MCF 10A (cell line): ENCODE results near the gene CHST3. TPM values are rescaled to one million over a fixed set of nuclear protein-coding genes. Genes with fewer than 3 reads are reported as not detected.

Source experiments
- BruUV-seq: library from RNA; stranded (reverse); fragments of 400-500 nt; replicated peaks from 2 replicates; lab custom pipeline; 2021; lab: Mats Ljungman, UMichigan
- CTCF ChIA-PET: fragments of 300-600 bp; sonication (Branson Sonifier 250); formaldehyde crosslinking; extraction: SDS; loops from one replicate; lab custom pipeline; 2021; ENCODE audit warnings: antibody characterized with exemption, inconsistent platforms; lab: Yijun Ruan, JAX
- POLR2A ChIA-PET: fragments of 300-600, 350-650 bp; sonication (Branson Sonifier 250); formaldehyde crosslinking; extraction: SDS; loops from one replicate; lab custom pipeline; 2020; ENCODE audit warnings: antibody characterized with exemption, inconsistent platforms; lab: Yijun Ruan, JAX
- DNase-seq: peaks from one replicate; pipeline ENCODE4 v3.0.0-alpha.2; 2018; ENCODE audit not compliant: unreplicated experiment
- H3K27ac Mint-ChIP-seq: one replicate; pipeline ENCODE4 v1.8.0; 2022; ENCODE audit warnings: mild to moderate bottlenecking, low read depth, mixed read lengths; ENCODE audit not compliant: unreplicated experiment
- H3K27me3 Mint-ChIP-seq: one replicate; pipeline ENCODE4 v1.8.0; 2022; ENCODE audit warnings: mixed read lengths; ENCODE audit not compliant: insufficient read depth, unreplicated experiment
- H3K36me3 Mint-ChIP-seq: one replicate; pipeline ENCODE4 v1.8.0; 2022; ENCODE audit warnings: mild to moderate bottlenecking, moderate library complexity, mixed read lengths; ENCODE audit not compliant: insufficient read depth, unreplicated experiment
- H3K4me1 Mint-ChIP-seq: one replicate; pipeline ENCODE4 v1.8.0; 2022; ENCODE audit warnings: mixed read lengths; ENCODE audit not compliant: insufficient read depth, unreplicated experiment
- H3K4me3 Mint-ChIP-seq: one replicate; pipeline ENCODE4 v1.8.0; 2022; ENCODE audit warnings: mild to moderate bottlenecking, moderate library complexity, mixed read lengths; ENCODE audit not compliant: unreplicated experiment
- H3K9me3 Mint-ChIP-seq: one replicate; pipeline ENCODE4 v1.8.0; 2022; ENCODE audit warnings: mixed read lengths; ENCODE audit not compliant: unreplicated experiment
- intact Hi-C: fragments of 100-400 bp; cut with micrococcal nuclease; formaldehyde crosslinking; loops from 2 replicates; pipeline ENCODE4 v1.14.1; 2022
- total RNA-seq: library from RNA; stranded (reverse); gene quantifications from 2 replicates; pipeline ENCODE4 v1.2.3, GENCODE V29; 2022
- TF ChIP-seq, protein P1 (sequence below): fragments of 200-600 bp; IDR thresholded peaks from one replicate; pipeline ENCODE4 v1.8.0; 2022; ENCODE audit warnings: antibody characterized with exemption, mild to moderate bottlenecking; ENCODE audit not compliant: unreplicated experiment

Gene CHST3
- total RNA-seq, 1 experiment from 2014 or later, result 28.7 TPM

DNA sequence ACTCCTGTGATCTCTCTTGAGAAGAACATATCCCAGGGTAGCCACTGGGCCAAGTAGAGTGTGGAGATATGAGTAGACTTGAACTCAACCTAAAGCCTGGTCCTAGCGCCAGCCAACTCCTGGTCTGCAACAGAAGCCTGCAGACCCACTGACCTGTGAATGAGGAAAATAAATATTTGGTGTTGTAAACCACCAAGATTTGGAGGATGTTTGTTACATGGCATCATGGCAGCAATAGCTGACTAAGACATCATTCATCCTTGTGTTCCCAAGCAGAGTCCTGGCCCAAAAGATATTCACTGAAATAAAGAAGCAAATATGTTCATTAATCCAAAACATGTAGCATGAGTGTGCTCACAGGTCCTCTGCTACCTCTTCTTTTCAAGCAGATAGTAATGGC is 26.0 kb upstream of the CHST3 start:
- no TSS peak for BruUV-seq
- Mint-ChIP-seq H3K9me3 (peaks cover 20% of the 10 kb centered on the region), H3K27me3 (no peaks in the 10 kb centered on the region), H3K4me3 (no peak overlapping the region), H3K27ac (no peak overlapping the region), H3K36me3 (peaks cover 6% of the 10 kb centered on the region), H3K4me1 (no peaks in the 10 kb centered on the region)
- intact Hi-C loops, result no loop called here
- CTCF ChIA-PET, result interaction anchor here (0.7 to 1.5 kb wide), 3 partner anchors 18 to 392 kb away, joined by 3 to 7 read pairs (median 3); no protein-coding TSS in a partner anchor
- POLR2A ChIA-PET, result interaction anchor here (0.6 to 0.7 kb wide), 2 partner anchors 8 to 591 kb away, joined by 3 read pairs; no protein-coding TSS in a partner anchor
- TF ChIP-seq, protein P1, sequence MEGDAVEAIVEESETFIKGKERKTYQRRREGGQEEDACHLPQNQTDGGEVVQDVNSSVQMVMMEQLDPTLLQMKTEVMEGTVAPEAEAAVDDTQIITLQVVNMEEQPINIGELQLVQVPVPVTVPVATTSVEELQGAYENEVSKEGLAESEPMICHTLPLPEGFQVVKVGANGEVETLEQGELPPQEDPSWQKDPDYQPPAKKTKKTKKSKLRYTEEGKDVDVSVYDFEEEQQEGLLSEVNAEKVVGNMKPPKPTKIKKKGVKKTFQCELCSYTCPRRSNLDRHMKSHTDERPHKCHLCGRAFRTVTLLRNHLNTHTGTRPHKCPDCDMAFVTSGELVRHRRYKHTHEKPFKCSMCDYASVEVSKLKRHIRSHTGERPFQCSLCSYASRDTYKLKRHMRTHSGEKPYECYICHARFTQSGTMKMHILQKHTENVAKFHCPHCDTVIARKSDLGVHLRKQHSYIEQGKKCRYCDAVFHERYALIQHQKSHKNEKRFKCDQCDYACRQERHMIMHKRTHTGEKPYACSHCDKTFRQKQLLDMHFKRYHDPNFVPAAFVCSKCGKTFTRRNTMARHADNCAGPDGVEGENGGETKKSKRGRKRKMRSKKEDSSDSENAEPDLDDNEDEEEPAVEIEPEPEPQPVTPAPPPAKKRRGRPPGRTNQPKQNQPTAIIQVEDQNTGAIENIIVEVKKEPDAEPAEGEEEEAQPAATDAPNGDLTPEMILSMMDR, result no peak
- no peak for DNase-seq

DNA sequence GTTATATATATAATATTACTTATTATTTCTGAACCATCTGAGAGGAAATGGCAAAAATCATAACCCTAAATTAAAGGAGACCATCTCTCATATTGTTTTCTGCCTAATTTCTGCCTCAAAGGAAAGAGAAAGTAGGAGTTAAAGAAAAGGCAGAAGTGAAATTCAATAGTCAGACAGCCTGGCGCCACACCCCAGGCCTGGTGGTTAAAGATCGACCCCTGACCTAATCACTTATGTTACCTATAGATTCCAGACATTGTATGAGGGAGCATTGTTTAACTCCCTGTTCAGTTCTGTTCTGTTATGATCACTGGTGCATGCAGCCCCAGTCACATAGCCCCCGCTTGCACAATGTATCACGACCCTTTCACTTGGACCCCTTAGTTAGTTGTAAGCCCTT is 24.9 kb upstream of the CHST3 start:
- Mint-ChIP-seq H3K27ac (no peak overlapping the region), H3K4me1 (no peaks in the 10 kb centered on the region), H3K9me3 (peaks cover 20% of the 10 kb centered on the region), H3K36me3 (peaks cover 6% of the 10 kb centered on the region), H3K27me3 (no peaks in the 10 kb centered on the region), H3K4me3 (no peak overlapping the region)
- intact Hi-C loops, result no loop called here
- no TSS peak for BruUV-seq
- POLR2A ChIA-PET, result no interaction called here
- CTCF ChIA-PET, result interaction anchor here (0.6 to 0.9 kb wide), 2 partner anchors 25 to 38 kb away, joined by 3 to 4 read pairs; no protein-coding TSS in a partner anchor
- TF ChIP-seq, protein P1, result no peak
- no peak for DNase-seq

- Mint-ChIP-seq H3K9me3 (peaks cover 20% of the 10 kb centered on the region), H3K4me3 (no peak overlapping the region), H3K4me1 (no peaks in the 10 kb centered on the region), H3K27ac (no peak overlapping the region), H3K27me3 (no peaks in the 10 kb centered on the region), H3K36me3 (peaks cover 2% of the 10 kb centered on the region)
- intact Hi-C loops, result no loop called here
- no TSS peak for BruUV-seq
- TF ChIP-seq, protein P1, result no peak
- ChIA-PET POLR2A (interaction anchor here (0.7 kb wide), 1 partner anchor 90 kb away, joined by 3 read pairs; no protein-coding TSS in a partner anchor), CTCF (interaction anchor here (0.6 kb wide), 1 partner anchor 35 kb away, joined by 4 read pairs; no protein-coding TSS in a partner anchor)
- DNase-seq, result no peak
These were observed 24.2 kb upstream of the CHST3 start for GRCh38 chr10:71939861-71940474.

GRCh38 chr10:71940752-71941151 is 23.4 kb upstream of the CHST3 start:
- TF ChIP-seq, protein P1, result no peak
- H3K4me1 Mint-ChIP-seq, result no peaks in the 10 kb centered on the region
- intact Hi-C loops, result no loop called here
- peaks cover 20% of the 10 kb centered on the region for H3K9me3 Mint-ChIP-seq
- POLR2A ChIA-PET, result interaction anchor here (0.6 to 0.7 kb wide), 2 partner anchors 89 to 261 kb away, joined by 3 read pairs; no protein-coding TSS in a partner anchor
- CTCF ChIA-PET, result interaction anchor here (0.6 kb wide), 1 partner anchor 34 kb away, joined by 4 read pairs; no protein-coding TSS in a partner anchor
- H3K4me3 Mint-ChIP-seq, result no peak overlapping the region
- no peak overlapping the region for H3K27ac Mint-ChIP-seq
- no peaks in the 10 kb centered on the region for H3K27me3 Mint-ChIP-seq
- no peaks in the 10 kb centered on the region for H3K36me3 Mint-ChIP-seq
- no peak for DNase-seq
- BruUV-seq, result no TSS peak
